SK-N-MC (cell line): ENCODE measurements around the gene ADGRF5.

ENCODE experiments used
- EZH2 ChIP-seq: fragments of 200-600 bp; sonication (generic); IDR thresholded peaks from one replicate; pipeline ENCODE4 v1.6.1; 2017; ENCODE audit warnings: antibody characterized with exemption
- POLR2AphosphoS5 ChIP-seq: IDR thresholded peaks from 2 replicates; pipeline ENCODE4 v1.6.1; 2012; ENCODE audit warnings: mild to moderate bottlenecking, low read depth, low read length, borderline replicate concordance

GRCh38 chr6:46863791-46864190 lies 57.9 kb downstream of the ADGRF5 start:
- TF ChIP-seq POLR2AphosphoS5: no peak
- no peak for TF ChIP-seq EZH2
